Measurements from ENCODE around the gene CCDC43.
"Not testable (repeated sequence)": the region's sequence is repeated elsewhere in the genome, so short reads cannot be mapped to it uniquely, and the experiment has no call there.

CCDC43 gene, protein sequence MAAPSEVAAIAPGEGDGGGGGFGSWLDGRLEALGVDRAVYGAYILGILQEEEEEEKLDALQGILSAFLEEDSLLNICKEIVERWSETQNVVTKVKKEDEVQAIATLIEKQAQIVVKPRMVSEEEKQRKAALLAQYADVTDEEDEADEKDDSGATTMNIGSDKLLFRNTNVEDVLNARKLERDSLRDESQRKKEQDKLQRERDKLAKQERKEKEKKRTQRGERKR

DNA sequence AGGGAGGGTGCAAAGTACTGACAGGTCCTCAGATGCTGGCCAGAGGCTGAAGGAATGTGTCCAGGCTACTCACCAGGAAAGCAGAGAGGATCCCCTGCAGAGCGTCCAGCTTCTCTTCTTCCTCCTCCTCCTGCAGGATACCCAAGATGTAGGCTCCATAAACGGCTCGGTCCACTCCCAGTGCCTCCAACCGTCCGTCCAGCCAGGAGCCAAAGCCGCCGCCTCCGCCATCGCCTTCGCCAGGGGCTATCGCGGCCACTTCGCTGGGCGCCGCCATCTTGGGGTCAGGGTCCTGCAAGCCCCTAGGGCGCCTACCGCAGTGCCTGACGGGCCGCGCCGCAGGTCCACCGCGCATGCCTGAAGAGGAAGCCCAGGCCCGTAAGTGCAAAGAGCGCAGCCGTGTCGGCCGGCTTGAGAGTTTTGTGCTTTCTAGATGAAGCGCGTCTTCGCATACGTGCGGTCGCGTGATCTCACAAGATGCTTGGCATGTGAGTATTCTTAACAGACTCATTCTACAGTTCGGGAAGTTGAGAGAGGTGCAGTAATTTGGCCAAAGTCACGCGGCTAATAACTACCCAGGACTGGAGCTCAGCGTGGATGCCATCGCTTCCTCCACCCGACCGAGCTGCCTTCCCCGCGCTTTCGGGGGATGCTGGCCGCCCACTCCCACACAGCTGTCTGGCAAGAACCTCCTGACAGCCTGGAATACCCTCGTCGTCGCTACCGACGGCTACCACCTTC is at the start of gene CCDC43:
Gene CCDC43, minus strand, starts transcription at position 300 of the 741 bp plus-strand sequence. Its CDS starts 23 bp downstream, at position 277.
- DNase-seq (ENCODE audit: low read depth, low spot score) = peak; percentile 78

DNA sequence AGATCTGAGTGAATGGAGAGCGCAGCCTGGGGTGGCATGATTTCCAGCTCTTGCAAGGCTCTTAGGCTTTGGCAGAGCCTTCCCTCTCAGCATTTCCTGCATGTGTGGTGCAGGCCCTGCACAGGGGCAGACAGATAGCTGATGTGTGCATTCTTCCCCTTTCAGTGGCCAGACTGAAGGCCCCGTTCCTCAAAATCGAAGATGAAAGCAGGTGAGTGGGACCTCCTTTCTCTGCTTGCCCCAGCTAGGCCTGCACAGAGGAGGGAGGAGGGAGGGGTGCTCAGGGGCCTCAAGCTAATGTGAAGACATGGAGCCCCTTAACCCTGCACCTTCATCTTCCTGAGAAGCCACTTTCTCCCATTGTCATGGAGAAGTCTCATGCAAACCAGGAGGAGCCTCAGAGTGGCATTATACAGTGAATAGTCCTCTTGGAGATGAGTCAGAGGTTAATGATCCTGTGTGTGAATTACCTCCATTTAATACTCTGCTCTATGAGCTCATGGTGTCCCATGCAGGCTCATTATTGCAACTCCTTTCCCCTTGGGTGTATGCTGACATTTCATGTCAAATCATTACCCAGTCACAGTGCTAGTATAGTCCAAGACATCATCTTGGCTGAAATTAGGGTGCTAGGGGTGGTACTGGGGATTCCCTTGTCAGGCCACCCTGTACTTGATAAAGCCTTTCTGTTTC is 48.8 kb upstream of the CCDC43 start:
- DNase-seq (ENCODE audit: low read depth, low spot score) = no peak

DNA sequence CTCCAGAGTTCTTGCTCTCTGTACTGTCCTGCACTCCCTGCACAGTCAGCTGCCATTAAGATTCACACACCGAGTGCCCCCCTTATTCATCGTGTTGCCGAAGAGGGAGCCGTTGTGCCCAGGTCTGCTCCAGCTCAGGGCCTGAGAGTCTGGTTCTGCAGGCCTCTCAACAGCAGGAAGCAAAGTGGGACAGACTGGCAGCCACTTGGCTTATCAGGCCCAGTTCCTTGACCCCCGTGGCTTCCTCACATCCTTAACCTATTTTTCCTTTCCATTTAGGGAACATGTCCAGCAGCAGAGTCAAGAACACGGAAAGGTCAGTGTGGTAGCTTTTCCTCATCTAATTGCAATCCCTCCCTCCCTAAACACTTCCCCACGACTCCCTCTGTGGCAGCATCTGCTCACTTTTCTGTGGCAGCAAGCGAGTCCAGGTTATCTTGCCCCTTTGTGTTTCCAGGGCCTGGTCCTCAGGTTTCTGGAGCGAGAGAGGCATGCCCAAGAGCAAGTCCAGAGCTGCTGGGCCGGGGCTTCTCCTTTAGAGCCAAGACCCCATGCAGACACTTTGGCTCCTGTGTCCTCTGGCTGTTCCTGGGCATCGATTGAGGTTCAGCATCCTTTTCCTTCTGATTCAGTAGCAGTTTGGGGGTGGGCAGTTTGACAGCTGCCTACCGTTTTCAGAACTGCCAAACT is 47.1 kb upstream of the CCDC43 start:
- DNase-seq (ENCODE audit: low read depth, low spot score) = no peak

DNA sequence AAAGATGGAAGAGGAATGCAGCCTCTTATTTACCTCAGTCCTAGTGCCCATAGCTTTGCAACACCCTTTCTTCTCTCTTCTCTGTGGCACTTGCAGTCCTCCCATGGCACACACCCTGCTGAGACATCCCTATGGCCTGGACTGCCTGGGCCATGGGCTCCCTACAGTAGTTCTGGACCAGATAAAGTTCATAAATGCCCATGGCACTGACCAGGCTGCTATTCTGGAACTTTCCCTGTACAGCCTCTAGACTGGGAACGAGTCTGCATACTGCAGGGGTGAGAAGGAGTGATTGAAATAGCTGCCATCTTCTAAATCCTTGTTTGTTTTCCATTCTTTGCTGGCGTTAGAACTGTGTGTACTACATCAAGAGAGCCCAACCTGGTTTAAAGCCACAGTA is 44.7 kb upstream of the CCDC43 start:
- DNase-seq (ENCODE audit: low read depth, low spot score) = no peak

DNA sequence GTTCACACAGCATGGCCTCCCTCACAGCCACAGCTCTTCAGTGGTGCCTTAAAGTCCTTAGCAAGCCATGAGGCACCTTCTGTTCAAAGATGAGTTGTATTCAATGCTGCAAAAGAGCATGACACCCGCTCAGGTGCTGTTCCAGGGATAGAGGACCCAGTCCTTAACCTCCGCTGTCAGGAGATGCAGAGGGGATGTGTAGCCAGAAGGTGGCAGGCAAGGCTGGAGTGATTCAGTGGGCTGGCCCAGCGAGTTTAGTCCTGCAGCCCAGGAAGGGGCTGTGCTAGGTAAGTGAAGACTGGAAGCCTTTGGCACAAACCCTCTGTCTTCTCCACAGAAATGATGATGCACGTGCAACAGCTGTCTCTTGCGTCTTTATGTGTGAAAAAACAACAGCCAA is 44.2 kb upstream of the CCDC43 start:
- no peak for DNase-seq (ENCODE audit: low read depth, low spot score)

DNA sequence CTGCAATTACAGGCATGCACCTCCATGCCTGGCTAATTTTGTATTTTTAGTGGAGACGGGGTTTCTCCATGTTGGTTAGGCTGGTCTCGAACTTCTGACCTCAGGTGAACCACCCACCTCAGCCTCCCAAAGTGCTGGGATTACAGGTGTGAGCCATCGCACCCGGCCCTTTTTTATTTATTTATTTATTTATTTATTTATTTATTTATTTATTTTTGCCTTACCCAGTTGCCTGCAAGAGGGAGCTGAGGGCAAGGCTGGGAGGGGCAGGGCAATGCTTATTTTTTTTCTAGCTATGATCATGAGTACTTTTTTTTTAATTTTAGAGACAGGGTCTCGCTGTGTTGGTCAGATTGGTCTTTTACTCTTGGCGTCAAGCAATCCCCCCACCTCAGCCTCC is 36.5 kb upstream of the CCDC43 start:
- DNase-seq (ENCODE audit: low read depth, low spot score) = not testable (repeated sequence)

DNA sequence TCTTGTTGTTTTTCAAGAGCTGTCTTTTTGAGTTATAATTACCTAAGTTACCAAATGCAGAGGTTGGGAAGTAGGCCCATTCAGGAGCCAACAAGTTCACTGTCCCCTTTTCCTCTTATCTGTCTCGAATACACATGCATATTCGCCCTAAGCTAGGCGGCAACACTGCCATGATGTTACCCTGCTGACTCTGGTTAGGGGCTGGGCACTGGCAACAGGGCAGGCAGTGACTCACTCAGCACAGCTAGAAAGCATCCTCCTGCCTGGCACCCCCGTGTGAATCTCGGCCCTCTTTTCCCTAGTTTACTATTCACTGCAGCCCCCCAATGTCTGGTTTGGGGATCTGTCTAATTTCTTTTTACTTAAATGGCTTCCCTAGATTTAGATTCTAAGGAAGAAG is 32.7 kb upstream of the CCDC43 start:
- no peak for DNase-seq (ENCODE audit: low read depth, low spot score)

DNA sequence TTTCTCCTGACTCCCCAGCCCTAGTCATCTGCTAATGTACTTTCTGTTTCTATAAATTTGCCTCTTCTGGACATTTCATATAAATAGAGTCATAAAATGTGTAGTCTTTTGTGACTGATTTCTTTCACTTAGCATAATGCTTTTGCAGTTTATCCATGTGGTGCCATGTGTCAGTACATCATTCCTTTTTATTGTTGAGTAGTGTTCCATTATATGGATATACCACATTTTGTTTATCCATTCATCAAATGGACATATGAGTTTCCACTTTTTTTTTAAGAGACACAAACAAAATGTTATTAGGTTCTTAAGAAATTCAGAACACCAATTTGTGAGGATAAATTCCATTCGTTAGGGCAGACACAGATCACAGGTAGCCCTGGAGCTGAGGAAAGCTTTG is 29.9 kb upstream of the CCDC43 start:
- no peak for DNase-seq (ENCODE audit: low read depth, low spot score)

DNA sequence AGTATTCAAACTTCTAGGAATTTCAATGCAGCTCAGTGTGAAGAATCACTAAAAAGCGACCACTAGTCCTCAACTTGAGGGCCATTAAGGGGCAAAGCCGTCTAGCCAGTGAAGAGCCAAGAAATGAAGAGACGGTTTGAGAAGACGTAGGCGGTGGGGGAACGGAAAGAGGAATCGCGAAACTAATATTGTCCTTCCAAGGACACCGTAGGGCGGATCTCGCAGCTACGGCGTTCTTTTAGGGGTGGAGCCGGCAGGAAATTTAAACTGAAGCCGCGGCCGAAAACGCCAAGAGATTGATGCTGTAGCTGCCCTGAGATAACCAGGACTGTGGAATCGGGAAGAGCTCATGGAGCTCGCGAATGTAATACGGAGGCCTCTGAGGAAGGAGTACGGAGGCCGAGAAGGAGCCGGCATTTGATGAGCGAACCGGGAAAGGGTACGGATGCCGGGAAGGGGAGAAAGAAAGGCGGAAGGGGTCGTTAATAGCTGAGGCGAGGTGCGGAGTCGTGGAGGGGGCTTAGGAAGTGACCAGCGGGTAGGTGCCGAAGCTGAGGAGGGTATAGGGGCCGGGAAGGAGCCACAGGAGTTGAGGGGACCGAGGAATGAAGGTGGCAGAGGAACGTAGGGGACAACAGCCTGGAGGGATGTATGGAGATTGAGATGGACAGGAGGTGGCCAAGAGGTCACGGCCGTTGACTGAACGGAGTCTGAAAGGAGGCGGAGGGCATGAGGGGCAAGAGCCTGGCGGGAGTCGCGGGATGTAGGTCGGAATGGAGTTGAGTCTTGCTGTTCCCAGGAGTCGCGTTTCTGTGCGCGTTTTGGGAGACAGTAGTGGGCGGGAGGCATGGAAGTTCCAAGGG is 19.1 kb upstream of the CCDC43 start, which contains the start of gene DBF4B:
Gene DBF4B, plus strand, starts transcription at position 265 of the 863 bp plus-strand sequence. Its CDS starts 156 bp downstream, at position 421.
- peak; percentile 73 for DNase-seq (ENCODE audit: low read depth, low spot score)

DNA sequence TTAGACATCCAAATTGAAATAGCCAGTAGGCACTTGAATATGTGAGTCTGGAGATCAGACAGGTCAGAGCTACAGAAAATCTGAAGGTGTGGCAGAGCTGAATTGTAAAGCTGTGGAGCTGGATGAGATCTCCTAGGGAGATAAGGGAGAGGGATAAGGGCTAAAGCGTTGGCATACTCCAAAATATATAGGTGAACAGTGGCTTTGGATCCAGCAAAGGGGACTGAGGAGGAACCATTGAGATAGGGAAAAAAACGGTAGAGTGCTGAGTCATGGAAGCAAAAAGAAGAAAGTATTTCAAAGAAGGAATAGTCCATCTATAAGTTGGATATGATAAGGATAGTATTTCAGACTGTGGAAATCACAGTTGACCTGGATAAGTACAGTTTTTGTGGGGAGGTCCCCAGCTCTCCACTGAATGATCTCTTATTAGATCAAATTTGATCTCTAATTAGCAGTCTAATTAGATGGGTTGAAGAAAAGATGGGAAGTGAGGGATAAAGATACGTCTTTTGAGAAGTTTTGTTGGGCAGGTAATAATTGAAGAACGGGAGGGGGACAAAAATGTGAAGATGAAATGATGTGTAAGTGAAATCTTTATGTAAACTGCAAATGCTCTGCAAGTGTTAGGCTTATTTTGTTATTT is 18.3 kb upstream of the CCDC43 start:
- DNase-seq (ENCODE audit: low read depth, low spot score) = no peak

DNA sequence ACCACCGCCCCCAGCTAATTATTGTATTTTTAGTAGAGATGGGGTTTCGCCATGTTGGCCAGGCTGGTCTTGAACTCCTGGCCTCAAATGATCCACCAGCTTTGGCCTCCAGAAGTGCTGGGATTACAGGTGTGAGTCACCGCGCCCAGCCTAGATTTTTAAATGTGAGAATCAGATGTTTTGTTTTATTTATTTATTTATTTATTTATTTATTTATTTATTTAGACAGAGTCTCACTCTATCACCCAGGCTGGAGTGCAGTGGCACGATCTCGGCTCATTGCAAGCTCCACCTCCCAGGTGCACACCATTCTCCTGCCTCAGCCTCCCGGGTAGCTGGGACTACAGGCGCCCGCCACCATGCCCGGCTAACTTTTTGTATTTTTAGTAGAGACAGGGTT is 10.7 kb upstream of the CCDC43 start:
- DNase-seq (ENCODE audit: low read depth, low spot score) = not testable (repeated sequence)

DNA sequence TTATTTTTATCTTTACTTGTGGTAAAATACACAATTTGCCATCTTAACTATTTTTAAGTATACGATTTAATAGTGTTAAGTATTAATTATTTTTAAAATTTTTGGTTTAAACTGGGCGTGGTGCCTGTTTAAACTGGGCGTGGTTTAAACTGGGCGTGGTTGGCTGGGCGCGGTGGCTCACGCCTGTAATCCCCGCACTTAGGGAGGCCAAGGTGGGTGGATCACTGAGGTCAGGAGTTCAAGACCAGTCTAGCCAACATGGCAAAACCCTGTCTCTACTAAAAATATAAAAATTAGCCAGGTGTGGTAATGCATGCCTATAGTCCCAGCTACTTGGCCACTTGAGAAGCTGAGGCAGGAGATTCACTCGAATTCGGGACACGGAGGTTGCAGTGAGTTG is 4.0 kb upstream of the CCDC43 start:
- no peak for DNase-seq (ENCODE audit: low read depth, low spot score)

DNA sequence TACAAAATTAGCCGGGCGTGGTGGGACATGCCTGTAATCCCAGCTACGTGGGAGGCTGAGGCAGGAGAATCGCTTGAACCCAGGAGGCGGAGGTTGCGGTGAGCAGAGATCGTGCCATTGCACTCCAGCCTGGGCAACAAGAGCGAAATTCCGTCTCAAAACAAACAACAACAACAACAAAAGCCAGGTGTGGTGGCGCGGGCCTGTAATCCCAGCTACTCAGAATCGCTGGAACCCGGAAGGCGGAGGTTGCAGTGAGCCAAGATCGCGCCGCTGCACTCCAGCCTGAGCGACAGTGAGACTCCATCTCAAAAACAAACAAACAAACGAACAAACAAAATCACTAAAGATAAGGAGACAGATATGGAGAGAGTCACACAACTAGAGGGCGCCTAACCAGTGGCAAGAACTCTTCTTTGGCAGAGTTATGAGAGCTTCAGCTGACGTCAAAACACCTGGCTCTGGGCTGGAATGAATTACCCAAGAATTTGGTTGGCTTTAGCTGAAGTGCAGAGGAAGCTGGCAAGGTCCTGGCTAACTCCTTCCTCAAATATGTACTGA is 1.2 kb upstream of the CCDC43 start:
- not testable (repeated sequence) for DNase-seq (ENCODE audit: low read depth, low spot score)

DNA sequence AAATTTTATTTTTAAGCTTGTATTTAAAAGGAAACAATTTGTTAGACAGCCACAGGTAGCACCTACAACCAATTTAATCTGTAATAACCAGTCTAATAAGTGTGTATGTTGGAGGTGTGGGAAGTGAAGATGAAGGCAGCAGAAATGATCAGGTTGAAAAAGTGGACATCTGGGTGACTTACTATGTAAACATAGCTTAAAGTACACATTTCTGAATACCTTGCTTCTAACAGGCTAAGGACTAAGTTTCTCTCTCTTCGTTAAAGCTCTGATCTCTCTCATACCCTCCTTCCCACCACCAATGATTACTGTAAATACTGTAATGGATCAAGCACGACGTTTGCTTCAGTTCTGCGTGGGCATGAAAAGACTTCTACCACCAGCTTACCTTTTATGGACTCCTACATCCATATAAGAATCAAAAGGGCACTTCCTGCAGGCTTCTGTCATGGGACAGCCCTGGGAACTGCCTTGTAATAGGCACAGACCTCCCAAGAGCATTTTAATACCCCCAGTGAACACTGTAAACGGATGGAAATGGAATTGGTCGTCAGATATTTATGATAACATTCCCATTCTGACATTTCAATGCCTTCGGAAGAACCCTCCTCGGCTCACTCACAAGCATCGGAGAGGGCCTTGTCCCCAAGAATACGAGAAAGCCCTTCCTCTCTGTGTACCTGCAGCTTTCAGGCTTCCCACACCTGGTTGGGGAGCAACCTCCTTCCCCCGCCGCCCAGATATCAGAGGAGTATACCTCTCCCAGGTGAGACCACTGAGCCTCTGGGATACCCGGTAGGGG is 700 bp downstream of the CCDC43 start:
- DNase-seq (ENCODE audit: low read depth, low spot score) = no peak

DNA sequence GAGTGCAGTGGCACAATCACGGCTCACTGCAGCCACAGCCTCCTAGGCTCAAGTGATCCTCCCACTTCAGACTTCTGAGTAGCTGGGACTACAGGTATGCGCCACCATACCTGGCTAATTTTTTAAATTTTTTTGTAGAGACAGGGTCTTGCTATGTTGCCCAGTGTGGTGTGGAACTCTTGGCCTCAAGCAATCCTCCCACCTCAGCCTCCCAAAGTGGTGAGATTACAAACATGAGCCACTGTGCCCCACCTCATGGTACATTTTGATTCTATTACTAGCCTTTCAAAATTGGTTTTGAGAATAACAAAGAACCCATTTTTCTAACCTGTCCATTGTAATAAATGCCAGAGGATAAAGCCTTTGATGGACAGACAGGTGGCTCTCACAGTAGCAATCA is 1.4 kb downstream of the CCDC43 start:
- no peak for DNase-seq (ENCODE audit: low read depth, low spot score)

DNA sequence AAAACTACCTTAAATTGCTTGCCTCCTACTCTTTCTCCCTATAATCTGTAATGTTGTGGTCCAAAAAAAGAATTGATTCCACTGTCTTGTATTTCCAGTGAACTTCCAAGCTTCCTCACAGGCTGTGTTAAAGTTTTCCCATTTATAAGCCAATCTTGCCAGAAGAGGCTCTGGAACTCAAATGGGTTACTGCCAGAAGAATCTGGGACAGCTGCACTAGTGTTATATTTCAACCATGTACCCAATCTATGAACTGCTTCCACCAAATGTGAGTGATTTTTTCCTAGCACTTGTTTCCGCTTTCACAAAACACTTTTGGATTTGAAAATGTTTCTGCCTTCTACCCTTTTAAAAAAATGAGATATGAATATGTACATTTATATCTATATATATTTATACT is 1.8 kb downstream of the CCDC43 start:
- DNase-seq (ENCODE audit: low read depth, low spot score) = no peak

DNA sequence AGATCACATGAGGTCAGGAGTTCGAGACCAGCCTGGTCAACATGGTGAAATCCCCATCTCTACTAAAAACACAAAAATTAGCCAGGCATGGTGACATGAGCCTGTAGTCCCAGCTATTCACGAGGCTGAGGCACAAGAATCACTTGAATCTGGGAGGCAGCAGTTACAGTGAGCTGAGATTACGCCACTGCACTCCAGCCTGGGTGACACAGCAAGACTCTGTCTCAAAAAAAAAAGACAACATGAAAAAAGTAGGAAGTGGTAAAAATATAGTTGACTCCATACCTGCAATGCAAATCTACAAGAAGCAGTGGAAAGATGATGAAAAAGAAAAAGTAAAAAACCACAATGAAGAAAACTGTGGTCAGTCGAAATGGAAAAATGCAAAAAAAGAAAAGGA is 6.3 kb downstream of the CCDC43 start:
- DNase-seq (ENCODE audit: low read depth, low spot score) = not testable (repeated sequence)

DNA sequence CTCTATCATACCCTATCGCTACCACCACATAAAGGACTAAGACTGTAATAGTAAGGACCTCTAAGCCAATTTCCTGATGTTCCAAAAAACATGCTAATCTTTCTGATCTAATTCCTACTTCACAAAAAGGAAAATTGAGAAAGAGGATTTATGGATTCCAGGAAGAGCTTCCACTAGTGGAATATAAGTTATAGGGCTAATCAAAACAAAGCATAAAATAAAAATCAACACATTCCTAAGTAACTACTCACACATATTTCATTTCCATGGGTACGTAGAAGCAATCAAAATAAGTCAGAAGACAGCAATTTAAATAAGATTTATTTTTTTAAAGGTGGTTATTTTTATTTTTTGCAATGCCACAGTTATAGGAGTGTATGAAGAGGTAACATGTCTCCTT is 12.4 kb downstream of the CCDC43 start:
- DNase-seq (ENCODE audit: low read depth, low spot score) = no peak

DNA sequence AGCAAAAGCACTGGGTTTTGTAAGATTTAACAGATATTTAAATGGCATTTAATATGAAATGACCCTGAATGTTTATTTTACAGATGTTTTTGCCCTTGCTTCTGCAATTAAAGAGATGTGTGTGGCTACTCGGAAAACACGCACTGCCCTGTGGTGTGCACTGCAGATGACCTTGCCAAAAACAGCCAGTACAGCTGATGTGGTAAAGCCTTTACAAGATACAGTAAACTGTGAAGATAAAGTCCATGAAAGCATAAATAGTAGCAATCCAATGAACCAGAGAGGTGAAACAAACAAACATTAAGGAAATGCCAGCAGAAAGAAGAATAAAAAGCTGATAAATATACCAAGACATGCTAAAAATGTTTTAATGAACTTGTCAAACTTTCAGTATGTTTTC is 15.7 kb downstream of the CCDC43 start:
- DNase-seq (ENCODE audit: low read depth, low spot score) = no peak
